Stimulated activated CD4-positive, alpha-beta T cell treated with anti-CD3 and anti-CD28 coated beads, TNF-alpha, amount 100 ng/mL, for 24 hours (primary cell): ENCODE results near the gene ANK2.

ENCODE experiments used
- DNase-seq, 3 experiments: peaks; one replicate each; pipeline ENCODE4 v3.0.0-alpha.2; 2020; ENCODE audit warnings: low read depth in 3 of 3

Gene ANK2

DNA sequence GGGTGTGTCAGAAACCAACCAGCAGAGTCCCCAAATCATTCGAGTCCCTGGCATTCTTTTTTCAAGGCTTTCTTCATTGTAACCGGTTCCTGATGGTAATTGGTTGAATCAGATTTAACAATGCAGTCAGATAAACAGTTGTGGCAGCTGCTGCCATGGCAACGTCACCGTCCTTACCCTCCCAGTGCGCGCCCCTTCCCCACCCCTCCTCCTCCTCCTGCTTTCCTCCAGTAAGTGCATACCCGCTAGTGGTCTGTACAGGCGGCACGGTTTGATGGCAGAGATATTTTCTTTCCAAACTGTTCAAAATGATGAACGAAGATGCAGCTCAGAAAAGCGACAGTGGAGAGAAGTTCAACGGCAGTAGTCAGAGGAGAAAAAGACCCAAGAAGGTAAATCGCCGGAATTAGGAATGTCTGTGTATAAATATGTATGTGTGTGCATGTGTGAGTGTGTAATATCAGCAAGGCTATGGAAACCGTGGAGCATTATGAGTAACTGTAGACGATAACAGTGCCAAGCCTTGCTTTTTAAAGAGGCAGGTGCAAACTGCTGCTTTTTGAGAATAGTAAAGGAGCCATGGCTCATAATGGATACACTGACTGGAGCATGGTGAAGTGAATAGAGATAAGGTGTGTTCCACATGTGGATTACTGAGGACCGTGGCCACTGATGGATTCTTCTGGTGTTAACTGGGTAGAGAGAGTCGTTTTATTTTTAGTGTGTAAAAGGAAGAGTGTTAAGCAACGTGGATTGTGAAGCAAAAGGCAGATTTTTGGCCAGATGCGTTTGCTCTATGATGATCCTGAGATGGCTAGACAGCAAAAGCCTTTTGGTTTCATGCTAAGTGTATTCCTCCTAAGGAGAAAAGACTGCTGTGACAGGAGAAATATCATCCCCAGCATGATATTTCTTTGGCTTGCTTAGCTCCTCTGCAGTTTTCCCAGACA, at the start of gene ANK2:
TSS of gene ANK2 (plus strand) at position 233 of the 950 bp plus-strand sequence. CDS start at position 309, 76 bp downstream.
- no peak for DNase-seq

DNA sequence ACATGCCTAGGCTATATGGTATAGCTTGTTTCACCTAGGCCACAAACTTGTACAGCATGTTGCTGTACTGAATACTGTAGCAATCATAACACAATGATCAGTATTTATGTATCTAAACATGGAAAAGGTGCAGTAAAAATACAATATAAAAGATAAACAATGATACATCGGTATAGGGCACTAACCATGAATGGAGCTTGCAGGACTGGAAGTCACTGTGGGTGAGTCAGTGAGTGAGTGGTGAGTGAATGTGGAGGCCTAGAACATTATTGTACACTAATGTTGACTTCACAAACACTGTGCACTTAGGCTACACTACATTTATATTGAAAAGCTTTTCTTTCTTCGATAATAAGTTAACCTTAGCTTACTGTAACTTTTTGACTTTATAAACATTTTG, 45.6 kb upstream of the ANK2 start:
- no peak for DNase-seq

DNA sequence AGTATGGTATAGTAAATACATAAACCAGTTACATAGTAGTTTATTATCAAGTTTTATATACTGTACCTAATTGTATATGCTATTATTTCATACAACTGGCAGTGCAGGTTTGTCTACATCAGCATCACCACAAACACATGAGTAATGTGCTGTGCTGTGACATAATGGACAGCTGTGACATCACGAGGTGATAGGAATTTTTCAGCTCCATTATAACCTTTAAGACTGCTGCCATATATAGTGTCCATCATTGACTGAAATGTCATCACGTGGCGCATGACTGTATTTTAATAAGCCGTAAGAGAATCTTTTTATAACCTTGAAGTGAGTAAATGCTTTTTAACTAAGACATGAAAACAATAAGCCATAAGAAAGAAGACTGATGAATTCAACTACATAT, 44.8 kb upstream of the ANK2 start:
- DNase-seq = no peak

DNA sequence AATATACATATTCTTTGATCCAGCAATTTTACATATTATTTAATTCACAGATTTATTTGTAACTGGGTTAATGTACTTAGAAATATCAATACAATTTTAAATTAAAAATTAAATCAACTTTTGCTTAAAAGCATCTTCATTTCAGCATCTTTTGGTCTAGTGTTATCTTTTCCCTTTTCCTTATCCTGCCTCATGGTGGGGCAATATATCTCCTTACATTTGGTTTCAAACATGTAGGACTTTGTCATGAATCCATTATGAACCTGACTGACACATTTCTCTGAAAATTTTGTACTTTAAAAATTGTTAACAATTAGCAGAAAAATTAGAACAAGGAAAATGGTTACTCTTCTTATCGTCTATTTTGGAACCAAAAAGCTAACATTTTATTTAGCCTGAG, 42.8 kb upstream of the ANK2 start:
- DNase-seq = no peak

DNA sequence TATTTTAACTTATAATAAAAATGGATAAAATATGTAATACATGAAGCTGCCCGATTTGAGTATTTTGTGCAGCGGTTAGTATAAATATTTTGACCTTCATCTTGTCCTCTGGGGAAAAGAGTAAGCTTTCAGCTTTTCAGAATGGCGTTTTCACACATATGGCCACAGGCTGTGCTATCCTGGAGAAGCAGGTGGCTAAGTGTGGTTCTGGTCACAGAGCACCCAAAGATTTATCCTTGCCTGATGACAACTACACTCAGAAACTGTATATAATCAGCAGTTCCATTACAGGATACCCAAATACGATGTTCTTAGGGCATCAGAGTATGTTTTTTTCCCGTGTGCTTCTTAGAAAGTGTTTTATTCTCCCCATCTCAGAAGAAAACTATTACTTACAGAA, 42.3 kb upstream of the ANK2 start:
- DNase-seq = no peak

DNA sequence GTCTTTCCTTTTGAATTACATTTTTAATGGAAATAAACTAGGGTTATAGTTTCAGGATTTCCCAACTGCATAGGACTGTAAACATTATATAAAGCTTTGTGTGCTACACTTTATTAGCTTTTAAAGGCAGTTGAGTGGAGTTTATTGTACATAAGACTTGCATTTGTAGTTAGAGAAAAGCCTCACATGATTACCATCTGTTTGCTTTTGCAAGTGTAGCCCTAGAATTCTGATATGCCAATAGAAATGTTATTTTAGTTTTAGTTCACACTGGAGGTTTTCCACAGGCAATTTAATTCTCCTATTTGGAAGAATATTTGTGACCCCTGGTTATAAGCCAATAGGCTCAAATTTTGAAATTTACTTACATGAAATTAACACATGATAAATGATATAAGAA, 41.3 kb upstream of the ANK2 start:
- no peak for DNase-seq

DNA sequence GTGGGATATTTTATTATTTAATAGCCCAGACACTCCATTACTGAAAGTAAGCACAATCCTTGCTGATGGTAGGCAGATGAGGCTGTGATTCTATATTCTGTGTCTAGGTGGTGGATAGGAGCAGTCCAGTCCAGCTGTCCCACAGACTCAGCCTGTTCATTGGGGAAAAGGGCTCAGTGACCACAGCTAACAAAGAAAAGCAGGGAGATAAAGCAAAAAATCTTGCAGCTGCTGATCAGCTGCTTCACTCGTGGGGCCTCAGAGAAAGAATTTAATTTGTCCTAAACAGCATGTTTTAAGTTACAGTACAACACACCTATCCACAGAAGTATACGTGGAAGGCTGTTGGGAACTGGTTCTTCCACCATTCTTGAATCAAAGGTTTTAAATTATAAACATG, 40.7 kb upstream of the ANK2 start:
- DNase-seq = no peak

DNA sequence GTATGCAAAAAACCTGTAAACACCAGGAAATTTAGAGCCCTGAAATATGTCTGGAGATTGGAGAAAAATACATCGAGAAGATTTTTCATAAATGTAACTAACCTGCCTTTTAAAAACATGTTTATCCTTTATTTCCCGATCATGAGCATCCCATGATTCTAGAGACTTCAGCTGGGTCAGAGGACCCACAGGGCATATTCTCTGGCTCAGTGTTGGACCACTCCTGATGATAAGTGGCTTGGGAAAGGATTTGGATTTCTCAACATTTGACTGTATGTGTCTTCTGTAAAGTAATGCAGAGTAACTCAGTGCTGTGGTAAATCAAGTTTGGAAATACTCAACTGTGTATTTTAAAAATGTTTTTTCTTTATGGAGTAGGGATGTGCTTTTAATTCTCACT, 40.0 kb upstream of the ANK2 start:
- no peak for DNase-seq

DNA sequence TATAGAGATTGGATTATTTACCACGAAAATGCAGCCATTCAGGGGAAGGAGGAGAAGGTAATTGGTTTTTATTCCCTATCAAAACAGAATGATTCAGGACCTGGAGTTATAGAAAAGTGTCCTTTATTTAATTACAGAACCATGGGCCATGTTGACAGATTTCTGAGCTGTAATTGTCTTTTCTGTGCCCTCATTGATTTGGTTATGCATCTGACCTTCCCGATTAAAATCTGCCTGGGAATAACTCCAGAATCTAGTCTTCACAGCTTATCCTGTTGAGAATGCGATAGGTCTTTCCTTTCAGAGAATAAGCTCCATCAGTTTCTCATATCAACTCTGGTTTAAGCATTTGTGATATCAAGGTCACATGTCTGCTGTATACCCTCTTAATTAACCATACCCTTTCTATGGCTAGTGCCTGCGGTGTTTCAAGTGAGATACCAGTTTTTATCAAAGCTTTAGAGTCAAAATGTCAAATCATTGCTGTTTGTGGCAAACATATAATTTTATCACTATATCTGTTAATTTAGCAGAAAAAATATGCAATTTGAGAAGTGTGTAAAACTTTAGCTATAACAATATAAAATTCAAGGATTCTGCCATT, 37.2 kb upstream of the ANK2 start:
- DNase-seq = no peak

DNA sequence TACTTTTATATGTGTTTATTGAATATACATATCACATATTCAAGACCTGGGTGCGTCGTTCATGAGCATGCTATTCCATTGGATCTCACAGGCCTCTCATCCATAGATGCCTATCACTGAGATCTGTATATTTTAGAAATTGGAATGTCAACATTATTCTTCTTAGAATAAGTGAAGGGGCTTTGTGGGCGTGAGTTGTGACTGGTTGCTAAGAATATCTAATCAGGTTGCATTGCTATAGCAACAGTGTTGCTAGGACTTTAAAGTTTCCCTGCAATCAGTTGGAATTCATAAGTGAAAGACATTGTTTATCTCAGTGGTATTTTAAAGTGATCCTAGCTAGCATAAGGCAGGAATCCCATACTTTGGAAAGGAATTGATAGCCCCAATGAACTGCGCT, 36.7 kb upstream of the ANK2 start:
- DNase-seq = no peak

DNA sequence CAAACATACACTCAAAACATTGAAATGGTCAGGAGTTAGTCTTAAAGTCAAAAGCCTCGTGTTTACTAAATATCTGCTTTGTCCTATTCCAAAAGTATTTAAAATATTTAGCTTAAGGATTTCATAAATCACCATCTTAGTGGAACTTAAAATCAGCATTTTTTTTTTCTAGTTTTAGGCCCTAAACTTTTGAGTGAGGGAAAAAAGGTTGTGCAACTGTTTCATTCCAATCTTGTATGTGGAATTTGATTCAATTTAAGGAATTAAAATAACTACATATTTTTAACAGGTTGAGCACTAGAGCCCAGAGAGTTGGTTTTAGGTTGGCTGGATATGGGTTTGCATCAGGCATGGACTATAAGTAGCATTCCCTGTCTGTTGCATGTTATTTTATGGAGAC, 35.7 kb upstream of the ANK2 start:
- DNase-seq = no peak

DNA sequence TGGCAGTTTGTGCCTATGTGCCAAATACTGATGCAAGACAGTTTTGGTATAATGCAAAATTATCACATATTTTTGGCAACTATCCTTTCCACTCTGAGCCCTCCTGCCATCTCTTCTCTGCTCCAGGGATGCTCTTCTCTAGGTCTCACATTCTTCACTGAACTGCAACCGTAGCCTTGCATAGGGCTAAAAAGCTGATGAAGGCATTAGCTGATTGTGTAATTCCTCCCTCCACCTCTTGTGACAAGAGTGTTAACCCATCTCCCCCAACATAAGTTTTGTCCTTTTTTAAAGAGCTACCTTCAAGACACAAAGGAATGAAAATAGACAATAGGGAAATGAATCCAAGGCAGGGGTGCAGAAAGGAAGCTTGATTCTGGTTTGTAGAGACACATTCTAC, 33.1 kb upstream of the ANK2 start:
- no peak for DNase-seq

DNA sequence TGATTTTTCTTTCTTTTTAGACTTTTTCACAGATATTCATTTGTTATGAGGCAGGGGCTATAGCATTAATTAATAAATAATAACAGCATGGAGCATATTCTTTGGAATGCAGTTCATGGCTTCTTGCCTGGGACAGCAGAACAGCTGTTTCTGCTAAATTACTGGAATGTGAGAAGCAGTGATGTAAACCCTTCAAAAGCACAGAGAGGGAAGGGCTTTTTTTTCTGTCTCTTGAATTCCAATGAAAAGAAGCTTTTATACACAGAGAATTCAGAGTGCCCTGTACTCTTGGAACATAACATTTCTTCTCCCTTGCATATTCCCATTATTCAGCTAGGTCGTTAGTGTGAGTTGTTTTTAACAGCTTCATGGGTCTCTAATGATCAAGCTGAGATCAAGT, 28.5 kb upstream of the ANK2 start:
- DNase-seq = no peak

DNA sequence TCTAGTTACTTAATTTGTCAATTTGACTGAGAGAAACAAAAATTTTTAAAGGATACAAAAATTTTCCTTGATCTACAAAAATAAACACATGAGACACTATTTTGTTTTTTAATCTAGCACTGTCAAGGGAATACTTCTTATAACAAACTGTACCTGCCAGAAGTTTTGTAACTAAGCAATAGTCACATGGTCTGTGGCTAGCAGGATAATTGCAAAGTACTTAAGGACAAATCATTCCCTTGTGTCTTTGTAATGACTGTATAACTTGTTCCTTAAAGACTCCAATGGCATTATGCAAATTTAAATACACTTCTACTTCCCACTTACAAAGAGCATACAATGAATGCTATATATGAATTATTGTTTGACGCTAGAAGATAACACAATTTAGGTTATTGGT, 25.1 kb upstream of the ANK2 start:
- DNase-seq = no peak

DNA sequence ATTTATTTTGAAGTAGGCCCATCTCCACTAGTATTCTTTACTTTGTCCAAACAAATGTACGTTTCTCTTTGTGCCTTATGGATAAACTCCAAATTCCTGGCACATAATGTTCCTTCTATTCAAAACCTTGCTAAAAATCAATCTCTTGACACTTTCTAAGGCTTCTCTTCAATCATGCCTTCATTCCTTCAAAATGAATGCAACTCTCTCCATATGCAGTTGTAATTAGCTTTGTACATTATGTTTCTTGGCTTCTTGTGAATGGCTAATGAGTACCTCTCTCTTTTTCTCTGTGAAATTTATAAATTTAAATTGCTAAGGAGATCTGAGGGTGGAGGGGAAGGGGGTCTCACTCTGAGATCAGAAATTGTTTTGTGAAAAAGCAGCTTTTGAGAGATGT, 24.0 kb upstream of the ANK2 start:
- DNase-seq = no peak

DNA sequence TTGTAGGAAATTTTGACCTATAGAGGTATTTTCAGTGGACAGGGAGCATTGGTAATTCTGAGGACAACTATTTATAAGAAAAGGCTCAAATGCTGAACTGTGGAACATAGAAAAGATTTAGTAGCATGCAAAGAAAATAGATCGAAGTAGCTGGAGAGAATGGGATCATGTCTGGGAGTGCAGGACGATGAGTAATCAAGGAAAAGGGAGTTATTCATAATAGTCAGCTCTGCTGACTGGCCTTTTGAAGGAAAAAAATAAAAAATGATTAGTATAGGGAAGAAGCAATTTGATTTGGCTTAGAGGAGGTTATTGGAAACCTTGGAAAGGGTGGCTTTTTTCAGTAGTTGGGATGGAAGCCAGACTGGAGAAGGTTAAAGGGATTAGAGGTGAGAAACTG, 22.9 kb upstream of the ANK2 start:
- no peak for DNase-seq

DNA sequence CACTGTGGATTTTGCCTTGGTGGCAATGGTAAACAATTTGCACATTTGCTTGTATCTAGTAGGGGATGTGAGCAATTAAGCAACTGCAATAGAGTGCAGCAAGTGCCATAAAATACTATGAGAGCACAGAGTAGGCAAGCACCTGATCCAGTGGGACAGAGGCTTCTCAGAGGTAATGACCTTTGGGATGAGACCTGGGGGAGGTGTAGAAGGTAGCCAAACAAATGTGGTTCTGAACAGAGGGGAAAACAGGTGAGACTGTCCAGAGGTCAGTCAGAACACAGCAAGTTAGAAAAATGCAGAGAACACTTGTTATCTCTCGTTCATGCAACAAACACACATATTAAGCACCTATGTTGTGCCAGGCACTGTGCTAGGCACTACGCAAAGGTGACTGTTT, 21.4 kb upstream of the ANK2 start:
- no peak for DNase-seq

DNA sequence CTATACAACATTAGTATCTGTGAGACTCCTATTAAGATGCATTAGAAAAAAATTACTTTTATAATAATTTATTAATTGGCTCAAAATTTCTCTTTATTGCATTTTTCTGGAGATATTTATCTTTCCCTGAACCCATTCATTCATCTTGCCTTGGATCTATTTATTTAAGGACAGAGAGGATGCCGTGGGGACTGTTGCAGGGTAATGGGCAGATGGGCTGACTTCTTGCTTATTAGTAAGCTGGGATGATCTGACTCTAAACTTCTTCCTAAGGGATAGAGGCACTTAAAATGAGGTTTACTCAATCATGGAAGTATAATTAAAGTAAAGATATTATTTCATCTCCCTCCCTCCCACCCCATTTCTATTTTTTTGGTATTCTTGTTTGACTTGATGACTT, 18.2 kb upstream of the ANK2 start:
- no peak for DNase-seq

DNA sequence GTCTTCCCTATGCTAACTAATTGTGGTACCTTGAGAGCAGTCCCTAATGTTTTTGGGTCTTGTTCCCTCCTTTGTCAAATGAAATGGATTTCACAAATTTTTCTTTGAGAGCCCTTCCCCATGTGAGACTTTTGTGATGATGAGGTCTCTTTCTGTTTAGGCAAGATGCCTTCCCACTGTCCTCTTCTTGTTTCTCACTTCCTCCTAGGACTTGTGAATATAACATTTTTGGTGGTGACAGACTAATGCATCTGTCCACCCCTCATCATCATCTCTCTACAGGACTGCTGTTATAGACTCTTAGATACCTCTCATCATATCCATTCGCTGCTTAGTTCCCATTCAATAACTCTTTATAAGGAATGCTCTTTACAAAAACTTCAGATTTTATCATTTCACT, 8.7 kb upstream of the ANK2 start:
- DNase-seq = no peak

DNA sequence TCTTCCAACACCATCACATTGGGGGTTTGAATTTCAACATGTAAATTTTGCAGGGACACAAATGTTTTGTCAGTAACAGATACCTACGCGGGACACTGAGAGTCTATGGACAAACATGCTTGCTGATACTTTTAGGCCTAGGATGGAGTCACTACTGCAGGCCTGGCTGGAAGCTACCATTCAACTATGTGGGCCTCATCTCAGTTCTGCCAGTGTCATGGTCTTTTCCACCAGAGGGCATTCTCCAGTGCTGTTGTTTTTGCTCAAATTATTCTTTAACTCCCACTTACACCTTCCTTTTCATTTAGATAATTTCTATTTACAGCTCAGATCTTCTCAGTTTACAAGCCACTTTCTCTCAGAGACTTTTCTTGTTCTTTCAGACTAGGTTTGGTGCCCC, 7.0 kb upstream of the ANK2 start:
- DNase-seq = no peak

DNA sequence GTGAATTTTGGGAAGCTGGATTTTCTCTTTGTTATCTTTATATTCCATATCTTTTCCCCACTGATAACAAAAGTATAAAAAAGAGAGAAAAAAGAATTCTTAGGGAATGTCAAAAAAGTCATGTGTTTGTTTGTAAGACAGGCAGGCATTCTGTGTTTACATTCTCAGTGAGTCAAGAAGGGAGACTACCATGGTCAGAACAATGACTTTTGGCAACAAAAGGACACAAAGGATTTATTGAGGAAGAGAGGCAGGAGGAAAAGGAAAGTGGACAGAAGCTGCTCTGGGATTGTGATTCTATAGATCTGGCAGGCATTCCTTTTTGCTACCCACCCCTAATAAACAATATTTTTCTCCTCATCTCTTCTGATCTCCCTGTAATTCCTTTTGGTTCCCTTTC, 5.9 kb upstream of the ANK2 start:
- DNase-seq = no peak

DNA sequence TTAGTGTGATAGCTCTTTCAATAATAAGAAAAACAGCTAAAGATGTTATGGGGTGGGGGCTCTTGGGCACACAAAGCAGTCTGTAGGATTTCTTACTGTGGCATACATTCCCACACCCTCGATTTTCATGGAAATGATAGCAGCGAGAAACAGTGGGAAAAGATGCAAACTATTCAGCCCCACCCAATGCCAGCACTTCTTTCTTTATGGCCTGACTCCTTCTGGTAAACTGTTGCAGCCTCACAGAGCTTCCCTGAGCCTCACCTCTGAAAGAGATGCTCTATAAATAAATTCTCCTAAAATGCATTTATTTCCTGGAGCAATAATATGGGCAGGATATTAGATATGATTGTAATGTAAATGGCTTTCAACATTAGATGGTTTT, 910 bp downstream of the ANK2 start:
- no peak for DNase-seq

DNA sequence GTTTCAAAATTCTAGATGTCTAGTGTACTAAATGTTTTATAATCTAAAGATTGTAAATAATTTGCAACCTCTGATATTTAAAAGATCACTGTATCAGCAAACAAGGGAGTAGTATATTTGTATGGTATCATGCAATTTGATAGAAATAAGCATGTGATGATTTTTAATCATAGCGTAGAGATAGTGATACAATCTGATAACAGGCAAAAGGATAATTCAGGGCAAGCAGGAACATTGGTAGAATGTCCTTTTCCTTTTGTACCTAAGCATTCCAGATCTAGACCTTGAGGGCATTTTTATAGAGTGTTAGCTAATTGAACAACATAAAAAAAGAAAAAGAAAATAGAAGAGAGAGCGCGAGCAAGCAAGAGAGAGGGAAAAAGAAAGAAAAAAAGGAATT, 1.4 kb downstream of the ANK2 start:
- no peak for DNase-seq

DNA sequence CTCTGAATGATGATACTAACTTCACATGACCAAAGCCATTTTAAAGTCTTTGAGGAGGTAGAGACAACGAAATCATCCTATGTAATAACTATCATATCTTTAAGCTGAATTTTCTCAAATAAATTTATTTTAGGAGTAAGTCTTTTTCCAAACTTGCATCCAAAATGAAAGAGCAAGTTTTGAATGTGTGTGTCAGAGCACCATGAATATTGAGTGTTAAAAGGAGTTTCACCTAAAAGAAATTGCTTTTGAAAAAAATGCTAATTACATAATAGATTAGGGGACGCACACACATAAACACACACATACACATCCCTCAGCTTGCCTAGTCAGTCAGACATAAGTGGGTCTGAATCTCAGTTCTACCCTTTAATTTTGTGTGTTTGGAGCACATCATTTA, 1.9 kb downstream of the ANK2 start:
- DNase-seq = no peak
